Measurements from ENCODE around the gene ACOT4.
"Not testable (repeated sequence)": the region's sequence is repeated elsewhere in the genome, so short reads cannot be mapped to it uniquely, and the experiment has no call there.

DNA sequence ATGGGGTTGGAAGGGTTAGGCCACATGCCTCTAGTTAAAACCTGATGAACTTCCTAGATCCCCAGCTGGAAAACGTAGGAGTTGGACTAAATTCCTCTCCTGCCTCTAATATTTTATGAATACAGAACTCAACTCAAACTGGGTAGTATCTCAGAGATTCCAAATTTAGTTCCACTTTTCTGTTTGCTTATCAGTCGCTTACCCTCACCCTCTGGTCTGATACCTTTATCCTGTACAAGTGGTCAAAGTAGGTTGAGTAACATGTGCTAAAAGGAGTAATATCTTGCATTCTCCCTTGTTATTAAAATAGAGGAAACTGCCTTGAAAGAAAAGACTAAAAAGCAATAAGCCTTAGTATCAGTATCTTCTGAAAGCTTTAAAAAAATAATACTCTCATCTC lies 34.5 kb upstream of the ACOT4 start:
- TF ChIP-seq, protein P1, sequence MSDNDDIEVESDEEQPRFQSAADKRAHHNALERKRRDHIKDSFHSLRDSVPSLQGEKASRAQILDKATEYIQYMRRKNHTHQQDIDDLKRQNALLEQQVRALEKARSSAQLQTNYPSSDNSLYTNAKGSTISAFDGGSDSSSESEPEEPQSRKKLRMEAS (IDR thresholded peaks at IDR 0.05), result not testable (repeated sequence)
- not testable (repeated sequence) for TF ChIP-seq BCL11A (IDR thresholded peaks at IDR 0.05; ENCODE audit: low read depth in 2 of 2, low read length in 2 of 2); GABPA (IDR thresholded peaks at IDR 0.05; ENCODE audit: borderline replicate concordance, insufficient read depth, low read length); KDM5A (IDR thresholded peaks at IDR 0.05; ENCODE audit: low read length); SP4 (IDR thresholded peaks at IDR 0.05; ENCODE audit: low read length); POLR2A (IDR thresholded peaks at IDR 0.05; ENCODE audit: control extremely low read depth in 1 of 2, low read depth in 2 of 2, low read length in 2 of 2); KDM4A (IDR thresholded peaks at IDR 0.05; ENCODE audit: low read depth, low read length, severe bottlenecking); POLR2AphosphoS5 (IDR thresholded peaks at IDR 0.05; ENCODE audit: low read depth, low read length); RXRA (IDR thresholded peaks at IDR 0.05; ENCODE audit: insufficient read depth, low read depth, low read length); YY1 (IDR thresholded peaks at IDR 0.05; ENCODE audit: low read depth, low read length); TCF12 (IDR thresholded peaks at IDR 0.05; ENCODE audit: low read depth, low read length); HDAC2 (IDR thresholded peaks at IDR 0.05; ENCODE audit: borderline replicate concordance in 1 of 2, low read depth in 2 of 2, low read length in 2 of 2)
- TF ChIP-seq, protein P2, sequence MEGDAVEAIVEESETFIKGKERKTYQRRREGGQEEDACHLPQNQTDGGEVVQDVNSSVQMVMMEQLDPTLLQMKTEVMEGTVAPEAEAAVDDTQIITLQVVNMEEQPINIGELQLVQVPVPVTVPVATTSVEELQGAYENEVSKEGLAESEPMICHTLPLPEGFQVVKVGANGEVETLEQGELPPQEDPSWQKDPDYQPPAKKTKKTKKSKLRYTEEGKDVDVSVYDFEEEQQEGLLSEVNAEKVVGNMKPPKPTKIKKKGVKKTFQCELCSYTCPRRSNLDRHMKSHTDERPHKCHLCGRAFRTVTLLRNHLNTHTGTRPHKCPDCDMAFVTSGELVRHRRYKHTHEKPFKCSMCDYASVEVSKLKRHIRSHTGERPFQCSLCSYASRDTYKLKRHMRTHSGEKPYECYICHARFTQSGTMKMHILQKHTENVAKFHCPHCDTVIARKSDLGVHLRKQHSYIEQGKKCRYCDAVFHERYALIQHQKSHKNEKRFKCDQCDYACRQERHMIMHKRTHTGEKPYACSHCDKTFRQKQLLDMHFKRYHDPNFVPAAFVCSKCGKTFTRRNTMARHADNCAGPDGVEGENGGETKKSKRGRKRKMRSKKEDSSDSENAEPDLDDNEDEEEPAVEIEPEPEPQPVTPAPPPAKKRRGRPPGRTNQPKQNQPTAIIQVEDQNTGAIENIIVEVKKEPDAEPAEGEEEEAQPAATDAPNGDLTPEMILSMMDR (IDR thresholded peaks at IDR 0.05; ENCODE audit: control extremely low read depth in 1 of 3, insufficient read depth in 1 of 3, low read depth in 1 of 3, low read length in 3 of 3), result not testable (repeated sequence)

Measured in H1 (cell line).